Choroid plexus epithelial cell (primary cell): Measurements from ENCODE around the gene TMEM92.
A peak's percentile ranks its signal among the peaks of the same experiment; 100 is the strongest.
"Not testable (repeated sequence)": the region's sequence is repeated elsewhere in the genome, so short reads cannot be mapped to it uniquely, and the experiment has no call there.

ENCODE experiments used
- DNase-seq: peaks from one replicate; pipeline ENCODE4 v3.0.0-alpha.2; 2010; ENCODE audit warnings: low read depth
- H3K4me3 ChIP-seq: 2 replicates; pipeline ENCODE4 v1.5.1; 2011; ENCODE audit warnings: low read depth, mild to moderate bottlenecking, control low read depth, low read length, moderate library complexity
- TF ChIP-seq, protein P1 (sequence below): conservative IDR thresholded peaks from 2 replicates; pipeline ENCODE4 v1.5.1; 2011; ENCODE audit warnings: low read depth, mild to moderate bottlenecking, control low read depth, inconsistent platforms, low read length, moderate library complexity

Gene TMEM92

DNA sequence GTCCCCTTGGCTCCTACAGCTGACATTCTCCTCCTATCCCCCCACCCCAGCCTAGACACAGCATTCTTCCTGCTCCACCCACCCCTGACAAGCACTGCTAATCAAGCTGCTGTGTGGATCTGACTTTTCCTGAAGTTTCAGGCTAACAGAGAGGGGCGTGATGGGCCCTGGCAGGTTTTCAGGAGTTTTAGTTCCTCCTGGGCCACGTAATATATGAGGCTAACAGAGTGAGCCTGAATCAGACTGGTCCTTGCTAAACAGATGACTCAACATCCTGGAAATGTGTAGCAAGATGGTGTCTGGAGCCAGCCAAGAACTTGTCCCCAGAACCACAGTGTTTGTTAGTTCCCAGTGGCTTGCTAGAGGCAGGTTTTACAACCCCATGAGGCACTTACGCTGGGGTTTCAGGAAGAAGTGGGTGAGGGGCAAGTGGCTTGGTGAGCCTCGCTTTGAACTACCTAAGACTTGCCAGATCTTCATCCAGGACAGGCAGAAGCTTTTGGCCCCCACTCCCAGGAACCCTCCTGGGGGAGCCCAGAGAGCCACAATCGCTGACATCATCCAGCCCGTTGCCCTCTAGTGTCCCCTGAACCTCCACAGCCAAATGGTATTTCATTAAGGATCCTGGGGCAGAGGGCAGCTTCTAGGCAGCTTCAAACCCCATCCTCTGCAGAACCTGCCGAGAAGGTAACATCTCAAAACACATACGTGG lies 15.9 kb downstream of the TMEM92 start:
- DNase-seq = peak; percentile 99
- H3K4me3 ChIP-seq = peak overlapping the region; percentile 51
- TF ChIP-seq, protein P1, sequence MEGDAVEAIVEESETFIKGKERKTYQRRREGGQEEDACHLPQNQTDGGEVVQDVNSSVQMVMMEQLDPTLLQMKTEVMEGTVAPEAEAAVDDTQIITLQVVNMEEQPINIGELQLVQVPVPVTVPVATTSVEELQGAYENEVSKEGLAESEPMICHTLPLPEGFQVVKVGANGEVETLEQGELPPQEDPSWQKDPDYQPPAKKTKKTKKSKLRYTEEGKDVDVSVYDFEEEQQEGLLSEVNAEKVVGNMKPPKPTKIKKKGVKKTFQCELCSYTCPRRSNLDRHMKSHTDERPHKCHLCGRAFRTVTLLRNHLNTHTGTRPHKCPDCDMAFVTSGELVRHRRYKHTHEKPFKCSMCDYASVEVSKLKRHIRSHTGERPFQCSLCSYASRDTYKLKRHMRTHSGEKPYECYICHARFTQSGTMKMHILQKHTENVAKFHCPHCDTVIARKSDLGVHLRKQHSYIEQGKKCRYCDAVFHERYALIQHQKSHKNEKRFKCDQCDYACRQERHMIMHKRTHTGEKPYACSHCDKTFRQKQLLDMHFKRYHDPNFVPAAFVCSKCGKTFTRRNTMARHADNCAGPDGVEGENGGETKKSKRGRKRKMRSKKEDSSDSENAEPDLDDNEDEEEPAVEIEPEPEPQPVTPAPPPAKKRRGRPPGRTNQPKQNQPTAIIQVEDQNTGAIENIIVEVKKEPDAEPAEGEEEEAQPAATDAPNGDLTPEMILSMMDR = no peak

- TF ChIP-seq, protein P1 = no peak
- H3K4me3 ChIP-seq = no peak overlapping the region
- no peak for DNase-seq
Measured at GRCh38 chr17:50290933-50291332, 16.7 kb downstream of the TMEM92 start.

DNA sequence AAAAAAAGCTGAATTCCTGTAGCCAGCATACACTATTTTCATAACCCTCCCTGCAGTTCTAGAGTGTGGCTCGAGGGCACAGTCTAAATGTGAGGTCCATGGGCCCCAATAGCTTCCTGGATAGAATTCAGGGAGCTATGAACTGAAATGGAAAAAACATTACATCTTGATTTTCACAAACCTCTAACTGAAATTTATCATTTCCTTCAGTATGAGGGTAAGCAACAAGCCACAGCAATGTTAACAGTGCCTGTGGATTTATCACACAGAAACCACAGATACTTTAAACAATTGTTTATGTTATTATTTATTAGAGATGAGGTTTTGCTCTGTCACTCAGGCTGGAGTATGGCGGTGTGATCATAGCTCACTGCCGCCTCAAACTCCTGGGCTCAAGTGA lies 18.2 kb downstream of the TMEM92 start:
- TF ChIP-seq, protein P1 = no peak
- H3K4me3 ChIP-seq = no peak overlapping the region
- no peak for DNase-seq

- H3K4me3 ChIP-seq = no peak overlapping the region
- no peak for DNase-seq
- TF ChIP-seq, protein P1 = no peak
Measured at GRCh38 chr17:50295021-50295420, 20.8 kb downstream of the TMEM92 start.

DNA sequence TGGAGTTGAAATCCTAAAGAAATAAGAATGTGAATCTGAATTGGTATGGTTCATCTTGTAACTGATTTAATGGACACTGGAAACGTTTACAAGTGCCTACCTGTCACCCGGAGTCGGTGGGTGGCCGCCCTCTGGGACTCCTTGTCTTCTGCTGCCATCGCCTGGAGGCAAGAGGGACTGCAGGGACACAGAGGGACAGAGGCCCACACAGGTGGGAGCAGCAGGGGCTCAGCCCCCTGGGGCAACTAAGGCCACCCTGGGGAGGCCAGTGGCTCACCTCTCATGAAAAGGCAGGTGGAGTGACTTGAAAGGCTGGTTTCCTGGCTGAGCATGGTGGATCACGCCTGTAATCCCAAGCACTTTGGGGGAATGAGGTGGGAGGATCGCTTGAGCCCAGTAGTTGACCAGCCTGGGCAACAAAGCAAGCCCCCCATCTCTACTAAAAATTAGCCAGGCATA lies 23.2 kb downstream of the TMEM92 start:
- peak; percentile 79 for DNase-seq
- no peak overlapping the region for H3K4me3 ChIP-seq
- TF ChIP-seq, protein P1 = peak; percentile 97

GRCh38 chr17:50298018-50298417 lies 23.8 kb downstream of the TMEM92 start:
- H3K4me3 ChIP-seq = no peak overlapping the region
- DNase-seq = no peak
- TF ChIP-seq, protein P1 = no peak

- TF ChIP-seq, protein P1 = no peak
- no peak overlapping the region for H3K4me3 ChIP-seq
- DNase-seq = no peak
Measured at GRCh38 chr17:50299776-50300175, 25.5 kb downstream of the TMEM92 start.

DNA sequence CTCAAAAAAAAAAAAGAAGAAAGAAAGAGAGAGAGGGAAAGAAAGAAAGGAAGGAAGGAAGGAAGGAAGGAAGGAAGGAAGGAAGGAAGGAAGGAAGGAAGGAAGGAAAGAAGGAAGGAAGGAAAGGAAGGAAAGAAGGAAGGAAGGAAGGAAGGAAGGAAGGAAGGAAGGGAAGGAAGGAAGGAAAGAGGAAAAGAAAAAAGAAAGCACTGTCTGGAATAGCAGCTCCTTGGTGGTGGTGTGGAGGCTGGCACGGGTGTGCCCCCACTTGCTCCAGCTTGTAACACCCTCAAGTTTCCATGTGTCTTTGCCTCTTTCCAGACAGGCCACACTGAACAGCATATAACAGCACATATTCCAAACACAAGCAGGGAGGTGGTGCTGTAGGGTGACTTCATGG lies 26.6 kb downstream of the TMEM92 start:
- not testable (repeated sequence) for H3K4me3 ChIP-seq, DNase-seq
